ENCODE results near the gene SPIC. TPM values are rescaled to one million over a fixed set of nuclear protein-coding genes. Genes with fewer than 3 reads are reported as not detected.

Gene SPIC
- total and polyA plus RNA-seq, 2 donors (not counting 3 experiments of a cell fraction or from before 2014, with no cell fraction given) = not detected

DNA sequence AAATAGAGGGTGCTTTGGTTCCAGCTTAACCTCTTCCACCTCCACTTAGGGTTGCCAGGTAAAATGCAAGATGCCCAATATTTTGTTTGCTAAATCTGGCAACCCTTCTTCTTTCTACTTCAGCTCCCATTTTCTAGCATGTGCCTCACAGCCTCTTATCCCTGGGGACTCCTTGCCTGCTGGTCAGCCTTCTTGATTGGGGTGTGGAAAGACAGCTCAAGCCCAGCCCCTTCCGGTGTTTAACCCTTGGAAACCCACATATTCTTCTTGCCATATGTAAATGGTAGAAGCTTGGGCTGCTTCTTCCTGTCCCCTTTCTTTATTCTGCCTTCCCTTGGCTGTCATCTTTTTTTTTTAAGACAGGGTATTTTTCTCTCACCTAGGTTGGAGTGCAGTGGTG is 5.7 kb downstream of the SPIC start:
- DNase-seq (ENCODE audit: low read depth, low spot score) (no peak), FAIRE-seq (no peak)
- dilution Hi-C loops (cut with MboI; ENCODE audit: extremely low pct_ligation_motif_present, low sequenced_read_pairs) = no loop called here
- no peaks in the 10 kb centered on the region for H3K9me1 ChIP-seq (replicated peaks; ENCODE audit: control insufficient read depth, extremely low read depth, insufficient read depth, low read length)
- no peaks in the 10 kb centered on the region for H4K20me1 ChIP-seq (replicated peaks; ENCODE audit: control insufficient read depth, extremely low read depth, insufficient read depth, low read length)
- BruUV-seq (replicated peaks) = no TSS peak
- no peak overlapping the region for H3K27ac ChIP-seq (ENCODE audit: insufficient read depth, low read depth, low read length)
- no peaks in the 10 kb centered on the region for H3K4me1 ChIP-seq (ENCODE audit: control insufficient read depth, extremely low read depth, insufficient read depth, low read length)
- no peaks in the 10 kb centered on the region for H3K79me2 ChIP-seq (ENCODE audit: control insufficient read depth, insufficient read depth, low read length)
- ChIA-PET CTCF (no interaction called here), POLR2A (interaction anchor here (0.6 kb wide), 1 partner anchor 16 kb away, joined by 4 read pairs; no protein-coding TSS in a partner anchor)
- no peak overlapping the region for H3K9ac ChIP-seq (replicated peaks; ENCODE audit: extremely low read depth, insufficient read depth, low read length)
- H2AFZ ChIP-seq (ENCODE audit: low read depth, low read length) = no peak overlapping the region
- no peak overlapping the region for H3K4me2 ChIP-seq (ENCODE audit: insufficient read depth, low read length)
- no peaks in the 10 kb centered on the region for H3K9me3 ChIP-seq (replicated peaks; ENCODE audit: control insufficient read depth, insufficient read depth, low read length)
- H3K27me3 ChIP-seq (ENCODE audit: control insufficient read depth in 2 of 2, insufficient read depth in 2 of 2, low read length in 2 of 2) = no peaks in the 10 kb centered on the region
- intact Hi-C loops (cut with micrococcal nuclease) = no loop called here
- no peaks in the 10 kb centered on the region for H3K36me3 ChIP-seq (ENCODE audit: control insufficient read depth in 2 of 2, extremely low read depth in 1 of 2, insufficient read depth in 2 of 2, low read length in 2 of 2)
- TF ChIP-seq GATA2 (IDR thresholded peaks at IDR 0.05; ENCODE audit: insufficient read depth, insufficient read length, low read depth, low read length) (no peak), MAX (IDR thresholded peaks at IDR 0.05; ENCODE audit: insufficient read depth, insufficient read length) (no peak), POLR2AphosphoS5 (IDR thresholded peaks at IDR 0.05; ENCODE audit: insufficient read depth, low read depth, low read length) (no peak), POLR2A (IDR thresholded peaks at IDR 0.05; ENCODE audit: low read depth, low read length) (no peak)
- TF ChIP-seq, protein P1, sequence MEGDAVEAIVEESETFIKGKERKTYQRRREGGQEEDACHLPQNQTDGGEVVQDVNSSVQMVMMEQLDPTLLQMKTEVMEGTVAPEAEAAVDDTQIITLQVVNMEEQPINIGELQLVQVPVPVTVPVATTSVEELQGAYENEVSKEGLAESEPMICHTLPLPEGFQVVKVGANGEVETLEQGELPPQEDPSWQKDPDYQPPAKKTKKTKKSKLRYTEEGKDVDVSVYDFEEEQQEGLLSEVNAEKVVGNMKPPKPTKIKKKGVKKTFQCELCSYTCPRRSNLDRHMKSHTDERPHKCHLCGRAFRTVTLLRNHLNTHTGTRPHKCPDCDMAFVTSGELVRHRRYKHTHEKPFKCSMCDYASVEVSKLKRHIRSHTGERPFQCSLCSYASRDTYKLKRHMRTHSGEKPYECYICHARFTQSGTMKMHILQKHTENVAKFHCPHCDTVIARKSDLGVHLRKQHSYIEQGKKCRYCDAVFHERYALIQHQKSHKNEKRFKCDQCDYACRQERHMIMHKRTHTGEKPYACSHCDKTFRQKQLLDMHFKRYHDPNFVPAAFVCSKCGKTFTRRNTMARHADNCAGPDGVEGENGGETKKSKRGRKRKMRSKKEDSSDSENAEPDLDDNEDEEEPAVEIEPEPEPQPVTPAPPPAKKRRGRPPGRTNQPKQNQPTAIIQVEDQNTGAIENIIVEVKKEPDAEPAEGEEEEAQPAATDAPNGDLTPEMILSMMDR (IDR thresholded peaks at IDR 0.05; ENCODE audit: extremely low read depth in 1 of 2, insufficient read depth in 1 of 2, low read depth in 1 of 2, low read length in 2 of 2) = no peak
- no peak overlapping the region for H3K4me3 ChIP-seq (replicated peaks in 1 of 3; ENCODE audit: insufficient read depth in 1 of 3, low read depth in 1 of 3, low read length in 3 of 3)

- no peak overlapping the region for H3K27ac ChIP-seq (ENCODE audit: insufficient read depth, low read depth, low read length)
- BruUV-seq (replicated peaks) = no TSS peak
- H3K4me2 ChIP-seq (ENCODE audit: insufficient read depth, low read length) = no peak overlapping the region
- intact Hi-C loops (cut with micrococcal nuclease) = no loop called here
- no peak for TF ChIP-seq POLR2A (IDR thresholded peaks at IDR 0.05; ENCODE audit: low read depth, low read length)
- no peak for TF ChIP-seq MAX (IDR thresholded peaks at IDR 0.05; ENCODE audit: insufficient read depth, insufficient read length)
- no peak for TF ChIP-seq GATA2 (IDR thresholded peaks at IDR 0.05; ENCODE audit: insufficient read depth, insufficient read length, low read depth, low read length)
- no peak for TF ChIP-seq MYC (IDR thresholded peaks at IDR 0.05; ENCODE audit: low read depth, low read length)
- no peak for TF ChIP-seq JUN (IDR thresholded peaks at IDR 0.05; ENCODE audit: borderline replicate concordance, insufficient read depth, insufficient read length, low read depth)
- no peak for TF ChIP-seq POLR2AphosphoS5 (IDR thresholded peaks at IDR 0.05; ENCODE audit: insufficient read depth, low read depth, low read length)
- TF ChIP-seq, protein P1 (IDR thresholded peaks at IDR 0.05; ENCODE audit: extremely low read depth in 1 of 2, insufficient read depth in 1 of 2, low read depth in 1 of 2, low read length in 2 of 2) = no peak
- TF ChIP-seq FOS (IDR thresholded peaks at IDR 0.05; ENCODE audit: borderline replicate concordance, insufficient read depth, low read length) = no peak
- no peak for TF ChIP-seq EZH2 (IDR thresholded peaks at IDR 0.05; ENCODE audit: borderline replicate concordance, low read depth, low read length, severe bottlenecking)
- H2AFZ ChIP-seq (ENCODE audit: low read depth, low read length) = no peak overlapping the region
- DNase-seq (ENCODE audit: low read depth, low spot score) (no peak), FAIRE-seq (no peak)
- CTCF ChIA-PET = no interaction called here
- no peaks in the 10 kb centered on the region for H3K9me3 ChIP-seq (replicated peaks; ENCODE audit: control insufficient read depth, insufficient read depth, low read length)
- H3K79me2 ChIP-seq (ENCODE audit: control insufficient read depth, insufficient read depth, low read length) = no peaks in the 10 kb centered on the region
- no peaks in the 10 kb centered on the region for H3K27me3 ChIP-seq (ENCODE audit: control insufficient read depth in 2 of 2, insufficient read depth in 2 of 2, low read length in 2 of 2)
- dilution Hi-C loops (cut with MboI; ENCODE audit: extremely low pct_ligation_motif_present, low sequenced_read_pairs) = no loop called here
- no peaks in the 10 kb centered on the region for H3K9me1 ChIP-seq (replicated peaks; ENCODE audit: control insufficient read depth, extremely low read depth, insufficient read depth, low read length)
- no peaks in the 10 kb centered on the region for H4K20me1 ChIP-seq (replicated peaks; ENCODE audit: control insufficient read depth, extremely low read depth, insufficient read depth, low read length)
- H3K4me3 ChIP-seq (replicated peaks in 1 of 3; ENCODE audit: insufficient read depth in 1 of 3, low read depth in 1 of 3, low read length in 3 of 3) = no peak overlapping the region
- POLR2A ChIA-PET = no interaction called here
- no peaks in the 10 kb centered on the region for H3K4me1 ChIP-seq (ENCODE audit: control insufficient read depth, extremely low read depth, insufficient read depth, low read length)
- H3K36me3 ChIP-seq (ENCODE audit: control insufficient read depth in 2 of 2, extremely low read depth in 1 of 2, insufficient read depth in 2 of 2, low read length in 2 of 2) = no peaks in the 10 kb centered on the region
- H3K9ac ChIP-seq (replicated peaks; ENCODE audit: extremely low read depth, insufficient read depth, low read length) = no peak overlapping the region
Measured at GRCh38 chr12:101485021-101485420, 9.9 kb downstream of the SPIC start.

Data from endothelial cell of umbilical vein (primary cell).